ENCODE results near the gene WNT5A. TPM values are rescaled to one million over a fixed set of nuclear protein-coding genes. Genes with fewer than 3 reads are reported as not detected.
"Not testable (repeated sequence)": the region's sequence is repeated elsewhere in the genome, so short reads cannot be mapped to it uniquely, and the experiment has no call there.

The WNT5A gene
- polyA plus RNA-seq, 10 donors = 11.4 to 23.0 (median 15.0) TPM

DNA sequence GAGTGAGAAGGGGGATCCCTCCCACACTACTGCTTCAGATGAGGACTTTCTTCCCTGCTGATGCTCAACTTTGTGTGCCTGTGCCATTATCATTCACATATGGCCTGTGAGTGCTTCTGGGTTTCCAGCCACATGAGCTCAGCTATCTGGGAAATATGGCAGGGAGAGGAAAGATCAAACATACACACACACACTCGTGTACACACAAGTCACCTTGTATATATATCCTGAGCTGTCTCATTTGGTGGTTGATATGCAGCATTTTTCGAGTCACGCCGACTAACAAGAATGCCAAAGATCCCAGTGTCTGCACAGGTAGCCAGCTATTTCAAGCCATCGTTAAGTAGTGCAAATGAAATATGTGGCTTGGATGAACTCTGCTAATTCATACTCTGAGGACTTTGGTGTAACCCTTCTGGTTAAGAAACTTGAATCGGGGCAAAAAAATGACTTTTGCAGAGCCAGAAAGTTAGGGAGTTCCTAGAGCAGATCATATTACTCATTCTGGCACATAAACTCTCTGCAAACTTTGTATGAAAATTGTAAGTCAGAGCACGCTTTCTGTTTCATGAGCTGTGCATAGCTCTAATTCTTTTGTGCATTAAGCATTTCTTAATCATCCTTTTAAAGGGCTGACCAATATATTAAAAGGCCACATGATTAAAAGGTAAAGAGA lies 24.9 kb upstream of the WNT5A start:
- peak in 2 of 3 donors; percentile 63 to 77 for DNase-seq

DNA sequence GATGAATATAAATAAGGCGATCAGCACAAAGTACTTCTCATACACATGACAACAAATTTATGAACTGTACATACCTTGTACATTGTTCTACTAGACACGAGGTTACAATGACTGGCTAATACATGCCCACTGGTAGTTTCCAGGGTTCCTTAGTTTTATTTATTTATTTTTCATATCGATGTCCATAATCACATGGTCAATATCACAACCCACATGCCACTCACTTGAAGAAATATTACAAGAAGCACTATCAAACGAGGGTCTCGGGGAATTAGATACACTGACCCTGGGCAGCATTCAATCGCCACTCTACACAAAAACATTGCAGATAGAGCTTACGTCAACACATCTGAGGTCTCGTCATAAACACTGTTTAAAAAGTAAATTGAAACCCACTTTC lies 21.2 kb upstream of the WNT5A start:
- DNase-seq = no peak

DNA sequence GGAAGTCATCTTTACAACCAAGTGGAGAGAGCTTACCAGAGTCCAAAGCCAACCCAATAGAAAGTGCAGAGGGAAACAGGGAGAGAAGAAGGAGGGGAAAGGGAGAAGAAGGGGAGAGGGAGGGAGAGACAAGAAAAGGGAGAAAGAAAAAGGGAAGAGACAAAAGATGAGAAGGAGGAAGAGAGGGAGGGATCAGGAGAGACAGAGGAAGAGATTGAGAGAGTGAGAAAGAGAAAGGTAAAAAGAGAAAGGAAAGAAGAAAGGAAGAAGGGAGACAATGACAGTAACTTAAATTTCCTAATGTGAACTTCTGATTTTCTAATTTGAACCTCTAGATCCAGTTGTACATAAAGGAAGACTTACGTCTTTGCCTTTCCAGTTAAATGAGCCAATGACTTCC lies 20.7 kb upstream of the WNT5A start:
- DNase-seq = no peak

DNA sequence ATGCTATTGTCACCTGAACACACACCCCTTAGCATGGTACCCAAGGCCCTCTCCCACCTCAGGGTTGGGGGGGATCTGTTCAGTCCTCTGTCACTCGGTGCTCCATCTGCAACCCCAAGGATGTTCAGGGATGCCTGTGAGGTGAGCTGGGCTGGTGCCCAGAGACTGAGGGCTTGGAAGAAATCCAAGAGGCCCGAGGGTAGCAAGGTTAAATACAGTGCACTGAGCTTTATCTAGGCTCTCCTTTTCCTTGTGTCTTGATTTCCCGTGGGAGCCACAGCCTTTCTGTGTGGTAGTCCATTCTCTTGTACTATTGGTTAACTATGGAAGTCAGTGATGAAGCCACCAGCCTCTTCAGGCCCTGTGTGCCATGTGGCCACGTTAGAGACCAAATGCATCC lies 18.7 kb upstream of the WNT5A start:
- DNase-seq = no peak

DNA sequence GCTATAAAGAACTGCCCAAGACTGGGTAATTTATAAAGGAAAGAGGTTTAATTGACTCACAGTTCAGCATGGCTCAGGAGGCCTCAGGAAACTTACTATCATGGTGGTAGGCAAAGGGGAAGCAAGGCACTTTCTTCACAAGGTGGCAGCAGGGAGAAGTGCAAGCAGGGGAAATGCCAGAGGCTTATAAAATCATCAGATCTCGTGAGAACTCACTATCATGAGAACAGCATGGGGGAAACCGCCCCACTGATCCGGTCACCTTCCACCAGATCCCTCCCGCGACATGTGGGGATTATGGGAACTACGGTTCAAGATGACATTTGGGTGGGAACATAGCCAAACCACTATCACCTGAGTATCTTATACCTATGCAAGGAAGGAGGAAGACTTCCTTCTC lies 18.0 kb upstream of the WNT5A start:
- not testable (repeated sequence) for DNase-seq

DNA sequence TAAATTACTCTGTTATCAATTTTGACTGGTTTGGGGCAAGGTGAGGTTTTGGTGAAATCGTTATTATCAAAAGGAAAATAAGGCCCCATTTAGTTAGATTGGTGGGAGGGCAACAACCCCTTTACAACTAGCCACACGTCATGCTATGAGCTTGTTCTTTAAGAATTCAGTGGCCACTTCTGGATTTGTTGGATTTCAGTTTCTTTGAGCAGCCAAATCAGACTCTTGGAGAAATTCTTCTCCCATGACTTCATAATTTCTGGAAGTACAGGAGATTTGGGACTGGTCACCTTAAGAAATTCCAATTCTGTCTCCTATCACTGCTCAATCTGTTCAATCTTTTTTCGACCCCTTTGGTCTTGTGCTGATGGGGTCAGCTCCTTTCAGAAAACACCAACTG lies 14.8 kb upstream of the WNT5A start:
- no peak for DNase-seq

DNA sequence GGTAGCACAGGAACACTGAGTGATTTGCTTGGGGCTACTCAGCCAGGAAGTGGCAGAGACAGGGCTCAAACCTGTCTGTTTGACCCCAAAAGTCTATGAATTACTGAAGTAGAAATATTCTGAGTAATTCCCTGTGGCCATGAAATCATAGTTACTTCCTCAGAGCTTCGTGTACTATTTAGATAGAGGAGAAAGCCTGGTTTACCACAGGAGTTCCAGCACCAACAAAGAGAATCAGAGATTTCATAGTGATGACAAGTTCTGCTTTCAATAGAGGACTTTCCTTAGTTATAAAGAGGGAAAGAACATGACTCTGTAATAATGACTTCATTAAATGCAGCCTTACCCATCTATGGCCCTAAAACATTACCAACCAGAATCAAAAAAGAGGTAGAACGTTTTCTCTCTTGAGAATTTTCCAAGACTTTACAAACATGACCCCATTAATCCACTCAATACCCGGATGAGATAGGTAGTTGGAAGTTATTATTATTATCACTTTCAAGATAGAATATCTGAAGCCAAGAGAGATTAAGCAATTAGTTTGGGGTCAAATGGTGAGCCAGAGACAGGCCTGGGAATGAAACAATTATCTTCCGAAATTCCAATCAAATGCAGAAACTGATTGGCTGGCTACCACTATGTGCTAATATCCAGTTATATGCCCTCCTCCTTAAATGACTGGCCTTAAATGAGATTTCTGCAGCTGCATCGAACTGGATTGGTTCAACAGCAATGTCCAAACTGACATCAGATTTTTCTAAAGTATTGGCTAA lies 13.6 kb upstream of the WNT5A start:
- no peak for DNase-seq

DNA sequence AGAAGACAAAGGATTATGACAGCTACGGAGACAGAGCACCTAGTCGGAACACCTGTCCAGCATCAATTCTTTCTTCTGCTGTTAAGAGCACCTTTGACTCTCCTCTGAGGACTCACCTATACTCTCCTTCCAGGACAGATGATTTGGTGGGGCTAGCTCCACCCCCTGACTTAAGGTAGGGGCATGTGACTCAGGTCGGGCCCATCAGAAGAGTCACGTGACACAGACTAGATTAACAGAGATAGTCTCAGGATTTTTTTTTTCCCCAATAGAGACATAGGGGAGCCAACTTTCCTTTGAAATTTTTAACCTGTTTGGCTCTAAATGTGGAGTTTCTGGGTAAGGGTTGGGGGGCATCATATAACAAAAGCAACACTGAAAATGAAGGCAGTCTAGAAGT lies 11.4 kb upstream of the WNT5A start:
- DNase-seq = no peak

DNA sequence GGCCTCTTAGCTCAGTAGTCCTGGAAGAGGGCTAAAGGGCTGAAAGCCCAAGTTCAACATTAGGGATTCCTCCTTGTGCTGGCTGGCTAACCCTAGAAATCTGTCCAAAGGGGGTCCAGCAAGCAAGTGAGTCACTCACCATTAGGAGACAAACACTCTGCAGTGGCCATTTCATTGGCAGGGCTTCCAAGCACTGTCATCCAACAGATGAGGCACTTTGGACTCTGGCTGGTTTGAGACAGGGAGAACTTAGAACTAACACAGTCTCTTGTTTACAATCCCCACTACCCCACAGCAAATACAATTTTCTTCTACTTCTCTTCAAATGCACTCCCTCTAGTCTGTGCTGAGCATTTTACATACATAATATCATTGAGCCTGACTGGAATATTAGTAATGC lies 10.1 kb upstream of the WNT5A start:
- DNase-seq = no peak

DNA sequence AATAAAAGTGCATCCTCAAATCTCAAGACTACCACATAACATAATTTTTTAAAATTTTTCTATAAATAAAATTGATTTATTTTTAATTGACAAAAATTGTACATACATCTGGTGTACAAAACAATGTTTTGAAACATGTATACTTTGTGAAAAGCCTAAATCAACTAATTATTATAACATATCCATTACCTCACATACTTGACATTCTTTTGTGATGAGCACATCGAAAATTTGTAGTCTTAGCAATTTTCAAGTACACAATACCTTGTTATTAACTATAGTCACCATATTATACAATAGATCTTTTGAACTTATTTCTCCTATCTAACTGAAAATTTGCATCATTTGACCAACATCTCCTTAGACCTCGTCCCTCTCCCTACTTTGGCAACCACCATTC lies 7.9 kb upstream of the WNT5A start:
- DNase-seq = no peak

DNA sequence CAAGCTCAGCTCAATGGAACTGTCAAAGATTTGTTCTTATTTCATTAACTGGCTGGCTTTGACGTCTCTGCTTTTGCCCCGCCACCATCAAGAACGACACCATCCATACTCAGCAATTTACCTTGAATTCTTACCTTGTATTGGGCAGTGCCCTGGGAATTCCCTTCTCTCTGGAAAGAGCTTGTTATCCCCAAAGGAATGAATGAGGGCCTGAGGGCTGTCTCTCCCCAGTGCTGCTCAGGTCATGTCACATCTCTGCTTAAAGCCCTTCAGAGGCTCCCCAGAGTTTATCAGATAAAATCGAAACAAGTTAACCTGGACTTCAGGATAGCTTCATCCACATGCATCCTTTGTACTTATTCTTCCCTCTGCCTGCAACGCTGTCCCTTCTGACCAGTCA lies 5.9 kb upstream of the WNT5A start:
- DNase-seq = no peak

DNA sequence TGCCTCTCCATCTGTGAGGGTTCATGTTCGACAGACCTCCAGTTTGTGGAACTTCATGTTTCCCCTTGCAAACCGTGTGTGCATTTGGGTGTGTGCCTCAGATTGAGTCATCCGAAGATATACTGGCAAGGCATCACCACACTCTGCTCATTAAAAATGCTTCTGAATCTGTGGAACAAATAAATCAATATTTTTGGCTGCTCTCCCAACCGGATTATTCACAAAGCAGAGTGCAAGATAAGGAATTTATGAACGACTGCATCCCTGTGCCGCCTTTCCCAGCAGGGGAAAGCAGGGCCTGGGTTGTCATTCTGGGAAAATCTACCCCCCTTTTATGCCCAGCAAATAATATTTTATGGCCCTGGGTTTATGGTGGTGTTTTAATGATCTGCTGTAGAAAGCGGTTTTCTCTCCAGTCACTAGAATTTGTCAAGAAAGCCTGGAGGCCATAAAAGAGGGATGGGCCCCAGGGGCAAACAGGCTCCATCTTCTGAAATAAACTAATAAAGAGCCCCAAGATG lies 4.2 kb upstream of the WNT5A start:
- peak; percentile 26 to 94 (median 60) for DNase-seq

DNA sequence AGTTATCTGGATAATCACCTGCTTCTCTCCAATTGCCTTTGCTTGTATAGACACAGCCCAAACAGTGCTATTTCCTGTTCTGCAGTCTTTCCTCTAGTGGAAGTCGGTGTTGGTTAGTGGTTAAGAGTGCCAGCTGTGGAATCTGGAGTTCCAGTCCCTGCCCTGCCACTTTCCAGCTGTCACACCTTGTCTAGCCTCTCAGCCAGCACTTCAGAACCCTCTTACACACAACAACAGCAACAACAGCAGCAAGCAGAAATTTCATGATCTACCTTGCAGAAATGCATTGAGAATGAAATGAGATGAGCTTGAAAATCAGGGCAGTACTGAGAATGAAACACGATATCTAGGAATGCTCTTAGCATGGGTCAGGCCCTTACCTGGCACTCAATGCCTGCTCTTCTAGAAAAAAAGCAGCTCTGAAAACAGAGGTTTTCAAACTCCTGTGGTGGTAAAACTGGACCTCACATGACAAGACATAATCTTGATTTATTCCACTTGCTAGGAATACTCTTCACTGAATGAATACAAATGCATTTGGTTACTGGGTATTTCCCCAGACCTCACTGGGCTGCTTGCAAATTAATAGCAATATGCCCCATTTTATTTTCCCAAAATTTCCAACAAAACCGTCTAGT lies 3.3 kb upstream of the WNT5A start:
- no peak for DNase-seq

DNA sequence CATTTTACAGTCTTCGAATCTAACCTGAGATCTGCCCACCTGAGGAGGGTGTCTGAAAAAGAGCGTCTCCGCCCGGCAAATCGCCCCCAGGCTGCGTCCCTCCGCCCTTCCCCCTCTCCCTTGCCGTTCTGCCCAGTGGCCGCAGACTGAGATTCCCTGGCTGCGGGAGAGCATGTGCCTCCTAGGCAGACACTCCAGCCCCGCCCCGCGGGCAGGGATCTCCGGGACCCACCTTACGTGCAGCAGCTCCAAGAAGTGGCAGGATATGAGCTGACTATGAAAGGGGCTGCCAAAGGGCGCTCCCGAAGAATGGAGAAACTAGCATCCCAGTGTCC lies 2.7 kb upstream of the WNT5A start:
- peak in 1 of 3 donors; percentile 34 for DNase-seq

DNA sequence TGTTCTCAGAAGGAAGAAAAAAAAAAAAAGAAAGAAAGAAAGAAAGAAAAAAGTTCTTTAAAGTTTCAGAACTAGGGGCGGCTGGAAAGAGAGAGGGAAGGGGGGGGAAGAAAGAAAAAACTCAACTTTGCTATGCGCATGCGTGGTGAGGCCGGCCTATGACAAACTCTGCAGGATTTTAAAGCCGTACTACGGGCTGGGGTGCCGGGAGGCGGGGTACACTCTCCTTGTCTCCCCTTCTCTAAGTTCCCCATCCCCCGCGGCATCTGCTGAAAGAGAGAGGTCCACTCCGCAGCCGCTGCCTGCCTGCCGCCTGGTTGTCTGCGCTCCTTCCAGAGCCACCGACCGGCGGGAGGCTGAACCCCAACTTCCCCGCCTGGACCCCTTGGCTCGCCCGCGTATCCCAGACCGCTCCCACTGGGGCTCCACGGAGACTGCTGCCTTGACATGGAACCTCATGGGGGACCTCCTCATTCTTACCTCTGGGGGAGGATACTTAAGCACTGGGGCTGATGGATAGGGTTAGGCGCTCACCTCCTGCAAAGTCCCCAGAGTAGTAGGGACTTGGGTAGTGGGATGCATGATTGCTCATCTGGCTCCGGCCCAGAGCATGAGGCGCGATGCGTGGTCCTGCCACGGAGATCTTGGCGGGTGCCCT lies 1.4 kb upstream of the WNT5A start:
- peak; percentile 84 to 94 (median 88) for DNase-seq

DNA sequence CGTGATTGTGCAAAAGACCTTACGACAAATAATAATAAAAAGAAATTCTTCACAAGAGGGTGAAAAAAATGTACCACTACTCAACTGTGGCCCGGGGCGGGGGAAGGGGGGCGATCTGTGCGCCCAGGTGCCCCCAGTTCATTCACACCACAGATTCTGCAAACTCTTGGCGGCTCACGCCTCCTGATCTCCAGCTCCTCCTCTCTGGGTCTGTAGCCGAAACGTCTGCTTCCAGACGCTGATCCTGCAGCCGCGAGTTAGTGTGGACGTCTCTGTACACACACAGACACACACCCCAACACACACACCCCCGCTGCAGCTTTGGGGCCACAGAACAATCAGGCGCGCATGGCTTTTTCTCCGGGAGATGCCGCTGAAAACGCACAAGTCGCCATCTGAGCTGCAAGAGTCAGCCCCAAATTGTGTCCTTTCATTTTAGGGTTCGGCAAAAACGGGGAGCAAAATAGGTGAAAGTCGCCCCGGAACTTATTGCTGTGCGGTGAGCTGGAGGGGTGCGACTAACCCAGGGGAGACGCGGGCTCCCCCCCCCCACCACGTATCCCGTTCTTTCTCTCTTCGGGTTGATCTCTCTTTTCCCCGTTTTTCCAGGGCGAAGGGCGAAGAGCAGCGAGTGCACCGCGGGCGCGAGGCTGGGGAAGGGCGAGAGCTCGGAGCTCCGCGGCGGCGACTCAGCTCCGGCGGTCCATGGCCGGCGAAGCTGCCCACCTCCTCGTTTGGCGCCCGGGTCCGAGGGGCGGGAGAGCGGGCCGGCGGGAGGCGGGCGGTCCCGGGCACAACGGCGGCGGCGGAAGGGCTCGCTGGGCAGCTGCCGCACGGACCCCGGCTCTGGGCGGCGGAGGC lies 505 bp upstream of the WNT5A start:
- DNase-seq = peak; percentile 68 to 90 (median 74)

DNA sequence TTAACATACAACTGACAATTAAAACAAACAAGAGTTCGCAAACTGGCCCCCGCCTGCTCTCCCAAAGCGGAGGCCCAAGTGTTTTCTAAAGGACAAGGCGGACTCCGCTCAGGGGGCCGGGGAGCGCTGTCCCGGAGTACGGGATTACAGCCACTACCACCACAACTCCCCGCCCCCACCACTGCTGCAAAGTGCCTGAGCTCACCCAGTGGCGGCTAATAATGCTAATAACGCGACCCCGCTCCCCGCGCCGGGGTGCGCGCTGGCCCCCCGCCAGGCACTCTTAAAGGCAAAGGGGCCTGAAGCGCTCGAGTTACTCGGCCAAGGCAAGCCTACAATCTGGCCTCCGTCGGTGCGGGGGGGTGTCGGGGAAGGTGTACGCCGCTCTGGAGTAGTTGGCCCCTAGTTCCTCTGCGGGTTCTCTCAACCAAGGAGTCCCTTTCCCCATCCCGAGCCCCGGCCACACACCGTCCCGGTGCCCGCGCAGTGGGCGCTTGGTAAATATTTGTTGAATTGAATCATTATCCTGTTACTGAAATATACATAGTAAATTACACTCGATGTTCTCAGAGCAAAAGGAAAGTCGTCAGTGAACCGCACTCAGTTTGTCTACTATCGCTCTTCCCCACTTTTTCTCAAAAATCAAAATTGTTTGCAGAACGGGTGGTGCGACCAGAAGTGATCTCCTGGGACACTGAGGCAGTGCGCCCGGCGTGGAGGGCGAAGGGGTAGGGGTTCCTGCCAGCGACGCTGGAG lies 827 bp downstream of the WNT5A start:
- peak; percentile 78 to 92 (median 82) for DNase-seq

DNA sequence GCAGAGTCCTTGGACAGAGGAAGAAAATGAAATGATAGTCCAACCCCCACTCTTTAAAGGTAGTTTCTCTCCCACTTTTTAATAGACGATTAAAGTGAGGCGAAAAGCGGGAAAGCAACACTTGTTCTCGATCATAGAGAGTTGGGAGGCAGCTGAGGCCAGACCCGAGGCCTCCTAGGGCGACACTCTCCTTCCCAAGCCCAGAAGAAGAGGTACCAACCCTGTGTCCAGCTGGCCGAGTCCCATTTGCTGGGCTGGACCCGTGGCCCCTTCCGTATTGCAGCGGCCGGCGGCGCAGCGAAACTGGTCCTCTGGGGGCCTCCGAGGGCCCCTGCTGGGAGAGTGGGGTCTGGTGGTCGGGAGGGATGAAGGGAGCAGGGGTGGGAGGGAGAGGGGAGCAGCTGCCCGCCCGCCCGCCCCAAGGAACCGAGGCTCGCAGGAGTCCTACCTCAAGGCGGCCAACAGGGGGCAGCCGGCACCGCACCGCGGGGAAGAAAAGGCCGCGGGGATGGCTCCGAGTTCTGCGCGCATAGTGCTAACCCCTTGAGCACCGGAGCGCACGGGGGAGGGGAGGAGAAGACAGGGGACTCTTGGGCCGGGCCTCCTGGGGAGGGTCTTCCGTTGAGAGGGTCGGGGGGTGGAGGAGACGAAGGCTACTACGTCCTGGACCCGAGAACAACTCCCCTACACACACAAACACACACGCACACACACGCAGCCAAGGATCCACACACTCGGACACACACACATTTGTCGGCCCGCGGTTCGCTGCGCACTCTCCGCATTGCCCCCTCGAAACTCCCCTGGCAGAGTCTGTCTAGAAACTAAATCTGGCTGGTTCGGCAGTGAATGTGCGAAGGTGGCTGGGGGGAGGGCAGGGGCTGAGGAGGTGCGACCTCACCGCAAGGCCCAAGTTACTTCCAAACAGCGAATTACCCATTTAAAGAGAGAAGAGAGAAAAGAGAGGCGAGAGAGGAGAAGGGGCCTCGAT lies 2.0 kb downstream of the WNT5A start:
- DNase-seq = peak; percentile 89 to 95 (median 91)

DNA sequence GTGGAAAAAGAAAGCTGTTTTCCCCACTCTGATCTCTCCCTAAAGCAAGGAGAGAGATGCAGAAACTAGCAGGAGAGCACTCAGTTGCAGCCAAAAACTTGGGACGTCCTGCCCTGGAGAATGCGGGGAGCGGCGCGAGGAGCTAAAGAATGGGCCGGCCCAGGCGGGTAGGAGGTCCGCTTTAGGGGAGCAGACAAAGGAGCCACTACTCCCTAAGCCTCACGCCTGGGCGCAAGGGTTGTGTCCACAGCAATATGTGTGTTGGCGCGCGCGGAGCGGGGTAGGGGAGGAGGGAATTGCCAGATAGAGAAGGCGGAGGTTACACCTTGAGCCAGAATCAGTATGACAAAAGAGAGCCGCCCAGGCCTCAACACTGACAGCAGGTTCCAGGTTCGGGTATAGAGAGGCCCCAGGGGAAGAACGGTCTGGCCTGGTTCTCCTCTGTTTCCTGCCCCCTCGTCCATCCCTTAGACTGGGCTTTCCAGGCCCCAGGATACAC lies 2.9 kb downstream of the WNT5A start:
- peak in 2 of 3 donors; percentile 27 to 73 for DNase-seq

Data from muscle of back (tissue), 11 donors.